Measurements from ENCODE around the gene COPB1. TPM values are rescaled to one million over a fixed set of nuclear protein-coding genes. Genes with fewer than 3 reads are reported as not detected.
"Not testable (repeated sequence)": the region's sequence is repeated elsewhere in the genome, so short reads cannot be mapped to it uniquely, and the experiment has no call there.

The COPB1 gene
- total RNA-seq, 1 donor from 2014 or later: 135 TPM

DNA sequence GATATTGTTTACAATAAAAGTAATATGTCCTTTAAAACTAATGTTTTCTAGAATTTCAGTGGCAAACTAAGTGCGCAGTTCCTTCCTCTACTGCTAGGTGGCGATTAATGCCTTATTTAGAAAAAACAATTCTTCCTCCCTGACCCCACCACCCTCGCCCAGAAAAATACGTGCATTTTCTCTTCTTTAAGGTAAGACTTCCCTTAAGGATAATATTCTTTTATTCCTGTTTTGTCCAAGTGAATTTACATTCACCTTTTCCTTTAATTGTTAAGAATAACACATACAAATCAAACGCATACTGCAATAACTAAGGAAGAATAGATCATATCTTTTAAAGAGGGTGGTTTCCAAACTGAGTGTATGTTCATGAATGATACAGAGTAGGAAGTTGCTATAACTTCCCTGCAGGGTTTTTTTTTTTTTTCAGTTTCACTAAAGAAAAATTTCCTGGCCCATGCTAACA is 37.6 kb upstream of the COPB1 start:
- Mint-ChIP-seq H3K36me3 (ENCODE audit: unreplicated experiment) (no peaks in the 10 kb centered on the region), H3K27me3 (ENCODE audit: unreplicated experiment) (peaks cover 20% of the 10 kb centered on the region), H3K27ac (ENCODE audit: unreplicated experiment) (no peak overlapping the region), H3K9me3 (ENCODE audit: unreplicated experiment) (no peaks in the 10 kb centered on the region), H3K4me3 (ENCODE audit: unreplicated experiment) (no peak overlapping the region), H3K4me1 (ENCODE audit: unreplicated experiment) (peaks cover 2% of the 10 kb centered on the region)
- DNase-seq (ENCODE audit: extremely low spot score, unreplicated experiment): no peak
- TF ChIP-seq, protein P1, sequence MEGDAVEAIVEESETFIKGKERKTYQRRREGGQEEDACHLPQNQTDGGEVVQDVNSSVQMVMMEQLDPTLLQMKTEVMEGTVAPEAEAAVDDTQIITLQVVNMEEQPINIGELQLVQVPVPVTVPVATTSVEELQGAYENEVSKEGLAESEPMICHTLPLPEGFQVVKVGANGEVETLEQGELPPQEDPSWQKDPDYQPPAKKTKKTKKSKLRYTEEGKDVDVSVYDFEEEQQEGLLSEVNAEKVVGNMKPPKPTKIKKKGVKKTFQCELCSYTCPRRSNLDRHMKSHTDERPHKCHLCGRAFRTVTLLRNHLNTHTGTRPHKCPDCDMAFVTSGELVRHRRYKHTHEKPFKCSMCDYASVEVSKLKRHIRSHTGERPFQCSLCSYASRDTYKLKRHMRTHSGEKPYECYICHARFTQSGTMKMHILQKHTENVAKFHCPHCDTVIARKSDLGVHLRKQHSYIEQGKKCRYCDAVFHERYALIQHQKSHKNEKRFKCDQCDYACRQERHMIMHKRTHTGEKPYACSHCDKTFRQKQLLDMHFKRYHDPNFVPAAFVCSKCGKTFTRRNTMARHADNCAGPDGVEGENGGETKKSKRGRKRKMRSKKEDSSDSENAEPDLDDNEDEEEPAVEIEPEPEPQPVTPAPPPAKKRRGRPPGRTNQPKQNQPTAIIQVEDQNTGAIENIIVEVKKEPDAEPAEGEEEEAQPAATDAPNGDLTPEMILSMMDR (IDR thresholded peaks at IDR 0.05): peak; percentile 77

DNA sequence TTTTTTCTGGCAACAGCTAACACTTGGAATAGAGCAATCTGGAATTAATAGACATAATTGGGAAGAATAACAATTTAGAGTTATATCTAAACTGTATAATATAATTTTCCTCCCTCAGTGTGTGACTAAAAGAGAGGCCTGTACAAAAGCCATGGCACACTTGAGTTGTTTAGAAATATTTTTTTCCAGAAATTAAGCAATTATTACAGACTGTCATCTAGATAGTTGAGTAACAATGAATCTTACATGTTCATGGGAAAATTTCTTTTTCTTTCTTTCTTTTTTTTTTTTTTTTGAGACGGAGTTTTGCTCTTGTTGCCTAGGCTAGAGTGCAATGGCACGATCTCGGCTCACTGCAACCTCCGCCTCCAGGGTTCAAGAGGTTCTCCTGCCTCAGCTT is 35.6 kb upstream of the COPB1 start:
- not testable (repeated sequence) for H3K27me3 Mint-ChIP-seq (ENCODE audit: unreplicated experiment); H3K4me1 Mint-ChIP-seq (ENCODE audit: unreplicated experiment); H3K36me3 Mint-ChIP-seq (ENCODE audit: unreplicated experiment); H3K4me3 Mint-ChIP-seq (ENCODE audit: unreplicated experiment); H3K27ac Mint-ChIP-seq (ENCODE audit: unreplicated experiment); DNase-seq (ENCODE audit: extremely low spot score, unreplicated experiment); H3K9me3 Mint-ChIP-seq (ENCODE audit: unreplicated experiment)

DNA sequence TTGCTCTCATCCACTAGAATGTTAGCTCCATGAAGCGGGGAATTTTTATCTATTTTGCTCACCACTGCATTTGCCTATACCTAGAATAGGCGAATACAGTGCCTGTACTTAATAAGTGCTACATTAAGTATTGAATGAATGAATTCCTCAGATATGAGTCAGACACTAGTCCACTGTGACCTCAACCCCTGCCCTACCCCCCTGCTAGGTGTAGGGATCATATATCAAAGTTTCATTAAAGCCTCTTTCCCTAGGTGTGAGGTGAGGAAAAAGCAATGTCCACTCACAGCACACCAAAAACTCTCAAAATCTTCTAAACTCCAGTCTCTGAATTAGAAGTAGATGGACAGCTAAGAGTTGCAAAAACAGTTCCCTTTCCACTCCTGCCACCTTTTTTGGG is 30.3 kb upstream of the COPB1 start:
- no peak for DNase-seq (ENCODE audit: extremely low spot score, unreplicated experiment)
- Mint-ChIP-seq H3K36me3 (ENCODE audit: unreplicated experiment) (no peaks in the 10 kb centered on the region), H3K4me1 (ENCODE audit: unreplicated experiment) (no peaks in the 10 kb centered on the region), H3K9me3 (ENCODE audit: unreplicated experiment) (no peaks in the 10 kb centered on the region), H3K4me3 (ENCODE audit: unreplicated experiment) (no peak overlapping the region), H3K27me3 (ENCODE audit: unreplicated experiment) (no peaks in the 10 kb centered on the region), H3K27ac (ENCODE audit: unreplicated experiment) (no peak overlapping the region)
- TF ChIP-seq, protein P1 (IDR thresholded peaks at IDR 0.05): no peak

DNA sequence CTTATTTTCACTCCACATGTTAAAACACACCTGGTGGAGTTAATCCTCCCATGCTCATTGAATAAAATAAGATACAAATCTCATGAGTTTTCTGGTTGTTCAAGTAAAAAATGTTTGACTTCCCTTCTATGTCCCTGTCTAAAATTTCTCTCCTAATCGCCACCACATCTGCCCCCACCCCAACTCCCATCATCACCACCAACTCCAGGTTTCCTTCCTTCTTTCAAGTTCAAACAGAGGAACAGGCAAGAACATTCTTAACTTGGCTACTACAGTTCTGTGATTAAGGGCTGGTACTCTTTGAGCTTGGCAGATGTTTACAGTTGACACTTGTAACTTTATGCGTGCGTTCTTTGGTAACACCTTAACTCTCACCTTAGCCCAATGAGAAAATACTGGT is 29.7 kb upstream of the COPB1 start:
- no peak overlapping the region for H3K27ac Mint-ChIP-seq (ENCODE audit: unreplicated experiment)
- no peaks in the 10 kb centered on the region for H3K9me3 Mint-ChIP-seq (ENCODE audit: unreplicated experiment)
- TF ChIP-seq, protein P1 (IDR thresholded peaks at IDR 0.05): no peak
- H3K36me3 Mint-ChIP-seq (ENCODE audit: unreplicated experiment): no peaks in the 10 kb centered on the region
- DNase-seq (ENCODE audit: extremely low spot score, unreplicated experiment): no peak
- H3K4me1 Mint-ChIP-seq (ENCODE audit: unreplicated experiment): no peaks in the 10 kb centered on the region
- no peaks in the 10 kb centered on the region for H3K27me3 Mint-ChIP-seq (ENCODE audit: unreplicated experiment)
- no peak overlapping the region for H3K4me3 Mint-ChIP-seq (ENCODE audit: unreplicated experiment)

DNA sequence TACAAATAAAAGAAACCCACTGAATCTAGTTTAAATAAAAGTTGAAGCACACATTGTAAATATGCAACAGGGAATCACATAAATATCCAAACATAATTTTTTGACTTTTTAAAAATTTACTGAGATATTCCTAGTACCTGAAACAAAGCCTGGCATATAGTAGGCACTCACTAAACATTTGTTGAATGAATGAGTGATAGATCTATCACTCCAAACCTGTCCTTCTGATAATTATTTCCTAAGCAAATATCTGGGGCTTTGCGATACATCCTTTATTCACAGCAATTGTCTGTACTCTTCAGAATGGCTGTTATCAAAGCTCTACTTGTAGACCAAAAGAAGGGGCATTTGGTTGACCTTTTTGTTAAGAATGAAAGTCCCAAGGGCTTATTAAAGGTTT is 23.2 kb upstream of the COPB1 start:
- H3K4me3 Mint-ChIP-seq (ENCODE audit: unreplicated experiment): no peak overlapping the region
- TF ChIP-seq, protein P1 (IDR thresholded peaks at IDR 0.05): no peak
- no peaks in the 10 kb centered on the region for H3K9me3 Mint-ChIP-seq (ENCODE audit: unreplicated experiment)
- no peaks in the 10 kb centered on the region for H3K27me3 Mint-ChIP-seq (ENCODE audit: unreplicated experiment)
- peaks cover 4% of the 10 kb centered on the region for H3K36me3 Mint-ChIP-seq (ENCODE audit: unreplicated experiment)
- H3K4me1 Mint-ChIP-seq (ENCODE audit: unreplicated experiment): peaks cover 22% of the 10 kb centered on the region
- DNase-seq (ENCODE audit: extremely low spot score, unreplicated experiment): no peak
- no peak overlapping the region for H3K27ac Mint-ChIP-seq (ENCODE audit: unreplicated experiment)

DNA sequence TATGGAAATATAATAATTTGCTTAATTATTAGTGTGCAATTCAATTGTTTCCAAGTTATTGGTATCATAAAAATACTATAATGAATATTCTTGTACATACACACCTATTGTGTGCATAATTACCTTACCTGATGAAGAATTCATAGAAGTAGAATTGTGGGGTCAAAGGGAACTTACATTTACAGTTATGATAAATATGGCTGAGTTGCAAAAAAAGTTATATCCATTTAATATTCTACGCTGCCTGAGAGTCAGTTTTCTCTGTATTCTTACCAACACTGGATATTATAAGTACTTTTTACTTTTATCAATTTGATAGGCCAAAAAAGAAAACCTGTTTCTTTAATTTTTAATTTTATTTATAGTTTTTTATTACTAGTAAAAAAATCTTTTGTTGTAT is 22.6 kb upstream of the COPB1 start:
- Mint-ChIP-seq H3K36me3 (ENCODE audit: unreplicated experiment) (peaks cover 9% of the 10 kb centered on the region), H3K4me3 (ENCODE audit: unreplicated experiment) (no peak overlapping the region), H3K9me3 (ENCODE audit: unreplicated experiment) (no peaks in the 10 kb centered on the region), H3K4me1 (ENCODE audit: unreplicated experiment) (peaks cover 24% of the 10 kb centered on the region), H3K27me3 (ENCODE audit: unreplicated experiment) (no peaks in the 10 kb centered on the region), H3K27ac (ENCODE audit: unreplicated experiment) (no peak overlapping the region)
- TF ChIP-seq, protein P1 (IDR thresholded peaks at IDR 0.05): no peak
- no peak for DNase-seq (ENCODE audit: extremely low spot score, unreplicated experiment)

Data from osteocyte (in vitro differentiated cells).